ENCODE data around the gene MELTF.

MELTF gene

GRCh38 chr3:197010556-197011351 is 18.9 kb downstream of the MELTF start:
- DNase-seq (ENCODE audit: low read depth in 4 of 4, low spot score in 1 of 4) = no peak

- DNase-seq (ENCODE audit: low read depth in 4 of 4, low spot score in 1 of 4) = no peak
These were observed 20.0 kb downstream of the MELTF start for GRCh38 chr3:197009532-197010019.

GRCh38 chr3:197008436-197009209 is 21.0 kb downstream of the MELTF start:
- DNase-seq (ENCODE audit: low read depth in 4 of 4, low spot score in 1 of 4) = no peak

- no peak for DNase-seq (ENCODE audit: low read depth in 4 of 4, low spot score in 1 of 4)
These were observed 21.7 kb downstream of the MELTF start for GRCh38 chr3:197007953-197008352.

- no peak for DNase-seq (ENCODE audit: low read depth in 4 of 4, low spot score in 1 of 4)
These were observed 22.2 kb downstream of the MELTF start for GRCh38 chr3:197007296-197007940.

- no peak for DNase-seq (ENCODE audit: low read depth in 4 of 4, low spot score in 1 of 4)
These were observed 22.8 kb downstream of the MELTF start for GRCh38 chr3:197006860-197007259.

- no peak for DNase-seq (ENCODE audit: low read depth in 4 of 4, low spot score in 1 of 4)
These were observed 23.2 kb downstream of the MELTF start for GRCh38 chr3:197006446-197006845.

- DNase-seq (ENCODE audit: low read depth in 4 of 4, low spot score in 1 of 4) = peak in 2 of 4 experiments; percentile 11 to 18
These were observed 25.9 kb downstream of the MELTF start for GRCh38 chr3:197003461-197004385.

- peak; percentile 50 to 86 (median 65) for DNase-seq (ENCODE audit: low read depth in 4 of 4, low spot score in 1 of 4)
These were observed 26.7 kb downstream of the MELTF start for GRCh38 chr3:197002701-197003454.

GRCh38 chr3:197001972-197002700 is 27.5 kb downstream of the MELTF start:
- DNase-seq (ENCODE audit: low read depth in 4 of 4, low spot score in 1 of 4) = no peak

- DNase-seq (ENCODE audit: low read depth in 4 of 4, low spot score in 1 of 4) = no peak
These were observed 28.3 kb downstream of the MELTF start for GRCh38 chr3:197001106-197001971.

GRCh38 chr3:197000211-197000610 is 29.4 kb downstream of the MELTF start:
- no peak for DNase-seq (ENCODE audit: low read depth in 4 of 4, low spot score in 1 of 4)

GRCh38 chr3:196998966-196999760 is 30.5 kb downstream of the MELTF start:
- DNase-seq (ENCODE audit: low read depth in 4 of 4, low spot score in 1 of 4) = no peak

GRCh38 chr3:196997311-196997710 is 32.3 kb downstream of the MELTF start:
- no peak for DNase-seq (ENCODE audit: low read depth in 4 of 4, low spot score in 1 of 4)

- no peak for DNase-seq (ENCODE audit: low read depth in 4 of 4, low spot score in 1 of 4)
These were observed 33.0 kb downstream of the MELTF start for GRCh38 chr3:196996454-196997265.

- DNase-seq (ENCODE audit: low read depth in 4 of 4, low spot score in 1 of 4) = no peak
These were observed 33.8 kb downstream of the MELTF start for GRCh38 chr3:196995646-196996355.

Measured in stimulated activated CD4-positive, alpha-beta T cell treated with anti-CD3 and anti-CD28 coated beads, Interleukin-1b, Interleukin-23, amount 100 ng/mL, for 24 hours (primary cell).